ENCODE measurements around the gene ASGR2.

- TF ChIP-seq ZNF281 (CRISPR knock-in tag; IDR thresholded peaks at IDR 0.05) (no peak), TEAD1 (CRISPR knock-in tag; IDR thresholded peaks at IDR 0.05) (no peak), CTCF (IDR thresholded peaks at IDR 0.05) (no peak), NFYB (CRISPR knock-in tag; conservative IDR thresholded peaks at IDR 0.05; ENCODE audit: low read depth) (no peak), SP1 (CRISPR knock-in tag; conservative IDR thresholded peaks at IDR 0.05) (no peak), FOXP1 (CRISPR knock-in tag; IDR thresholded peaks at IDR 0.05; ENCODE audit: borderline replicate concordance) (no peak), ZBTB21 (CRISPR knock-in tag; IDR thresholded peaks at IDR 0.05; ENCODE audit: borderline replicate concordance) (no peak), JUN (CRISPR knock-in tag; IDR thresholded peaks at IDR 0.05) (no peak), AR (CRISPR knock-in tag; IDR thresholded peaks at IDR 0.05) (no peak), TEAD4 (CRISPR knock-in tag; IDR thresholded peaks at IDR 0.05) (no peak), E2F5 (CRISPR knock-in tag; IDR thresholded peaks at IDR 0.05) (no peak), ZNF121 (CRISPR knock-in tag; IDR thresholded peaks at IDR 0.05) (no peak)
Measured at GRCh38 chr17:7123844-7124243, 9.2 kb upstream of the ASGR2 start.

All from WTC11 (cell line).